Activated CD8-positive, alpha-beta T cell treated with anti-CD3 and anti-CD28 coated beads for 36 hours (primary cell): Measurements from ENCODE around the gene USP17L21. TPM values are rescaled to one million over a fixed set of nuclear protein-coding genes. Genes with fewer than 3 reads are reported as not detected.
A peak's percentile ranks its signal among the peaks of the same experiment; 100 is the strongest.
"Not testable (repeated sequence)": the region's sequence is repeated elsewhere in the genome, so short reads cannot be mapped to it uniquely, and the experiment has no call there.

Experiments used
- ATAC-seq: fragments of 200-7000 bp; cut with Tn5 transposase; one replicate; pipeline ENCODE4 v1.10.0; 2021; ENCODE audit warnings: mild to moderate bottlenecking, moderate library complexity
- CTCF ChIA-PET: fragments of 350-600 bp; sonication (Branson Sonifier 250); formaldehyde crosslinking; loops from one replicate; lab custom pipeline; 2021; ENCODE audit warnings: antibody characterized with exemption; lab: Charles Lee
- POLR2A ChIA-PET: fragments of 350-600 bp; sonication (Branson Sonifier 250); formaldehyde crosslinking; loops from one replicate; lab custom pipeline; 2021; ENCODE audit warnings: antibody characterized with exemption; lab: Charles Lee
- DNase-seq: peaks from one replicate; pipeline ENCODE4 v3.0.0-alpha.2; 2020
- H3K27ac Mint-ChIP-seq: one replicate; pipeline ENCODE4 v1.8.0; 2021; ENCODE audit warnings: mild to moderate bottlenecking, mixed read lengths
- H3K27me3 Mint-ChIP-seq: one replicate; pipeline ENCODE4 v1.8.0; 2021; ENCODE audit warnings: mixed read lengths
- H3K36me3 Mint-ChIP-seq: one replicate; pipeline ENCODE4 v1.8.0; 2021; ENCODE audit warnings: low read depth, mixed read lengths
- H3K4me1 Mint-ChIP-seq: one replicate; pipeline ENCODE4 v1.8.0; 2021; ENCODE audit warnings: low read depth, mixed read lengths
- H3K4me3 Mint-ChIP-seq: one replicate; pipeline ENCODE4 v1.8.0; 2021; ENCODE audit warnings: mild to moderate bottlenecking, moderate library complexity, mixed read lengths
- H3K9me3 Mint-ChIP-seq: one replicate; pipeline ENCODE4 v1.8.0; 2021; ENCODE audit warnings: mixed read lengths
- intact Hi-C: fragments of 100-400 bp; cut with micrococcal nuclease; formaldehyde crosslinking; loops from one replicate; pipeline ENCODE4 v1.10.0; 2022
- total RNA-seq, 2 experiments: library from RNA; stranded (reverse); gene quantifications; one replicate each; pipeline ENCODE4 v1.2.3, GENCODE V29; 2021

The USP17L21 gene
- total RNA-seq, 2 experiments from 2014 or later, result not detected

DNA sequence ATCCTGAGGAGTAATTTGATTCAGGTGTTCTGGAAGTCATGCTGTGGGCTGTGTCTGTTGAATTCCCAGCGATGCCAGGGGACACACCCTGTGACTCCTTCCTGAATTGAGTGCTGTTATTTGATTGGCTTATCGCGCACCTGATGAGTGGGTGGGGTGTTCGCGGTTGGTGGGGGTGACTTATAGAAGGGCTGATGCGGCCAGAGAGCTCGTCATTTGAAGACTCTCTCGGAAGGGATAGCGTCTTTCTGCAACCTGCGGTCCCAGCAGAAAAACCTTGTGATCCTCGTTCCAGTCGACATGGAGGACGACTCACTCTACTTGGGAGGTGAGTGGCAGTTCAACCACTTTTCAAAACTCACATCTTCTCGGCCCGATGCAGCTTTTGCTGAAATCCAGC is 4.8 kb upstream of the USP17L21 start, which contains the start of gene USP17L20:
TSS of gene USP17L20 (plus strand) at position 301 of the 400 bp plus-strand sequence. CDS start at position 301, 0 bp downstream.
- H3K27ac Mint-ChIP-seq, intact Hi-C loops, DNase-seq, H3K4me3 Mint-ChIP-seq, H3K27me3 Mint-ChIP-seq, H3K4me1 Mint-ChIP-seq, H3K9me3 Mint-ChIP-seq, ATAC-seq, CTCF ChIA-PET, POLR2A ChIA-PET, H3K36me3 Mint-ChIP-seq: not testable (repeated sequence)

DNA sequence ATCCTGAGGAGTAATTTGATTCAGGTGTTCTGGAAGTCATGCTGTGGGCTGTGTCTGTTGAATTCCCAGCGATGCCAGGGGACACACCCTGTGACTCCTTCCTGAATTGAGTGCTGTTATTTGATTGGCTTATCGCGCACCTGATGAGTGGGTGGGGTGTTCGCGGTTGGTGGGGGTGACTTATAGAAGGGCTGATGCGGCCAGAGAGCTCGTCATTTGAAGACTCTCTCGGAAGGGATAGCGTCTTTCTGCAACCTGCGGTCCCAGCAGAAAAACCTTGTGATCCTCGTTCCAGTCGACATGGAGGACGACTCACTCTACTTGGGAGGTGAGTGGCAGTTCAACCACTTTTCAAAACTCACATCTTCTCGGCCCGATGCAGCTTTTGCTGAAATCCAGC is 4.6 kb downstream of the USP17L21 start, which contains the start of gene USP17L22:
TSS of gene USP17L22 (plus strand) at position 301 of the 400 bp plus-strand sequence. CDS start at position 301, 0 bp downstream.
- DNase-seq, H3K36me3 Mint-ChIP-seq, H3K27me3 Mint-ChIP-seq, POLR2A ChIA-PET, H3K4me1 Mint-ChIP-seq, CTCF ChIA-PET, H3K9me3 Mint-ChIP-seq, ATAC-seq, intact Hi-C loops, H3K4me3 Mint-ChIP-seq, H3K27ac Mint-ChIP-seq: not testable (repeated sequence)

DNA sequence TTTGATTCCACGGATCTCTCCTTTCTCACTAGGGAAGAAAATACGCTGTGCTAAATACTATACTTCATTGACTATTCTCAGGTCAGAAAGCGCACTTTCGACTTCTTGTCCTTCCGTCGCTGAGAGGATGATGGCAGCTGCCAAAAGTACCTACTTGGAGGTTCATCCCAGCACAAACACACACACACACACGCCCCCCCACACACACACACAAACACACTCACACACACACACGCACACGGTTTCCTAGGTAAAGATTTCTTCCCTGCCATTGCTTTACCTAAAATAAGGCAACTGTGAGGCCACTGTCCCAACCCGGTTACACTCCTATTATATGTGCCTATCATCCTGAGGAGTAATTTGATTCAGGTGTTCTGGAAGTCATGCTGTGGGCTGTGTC is 9.0 kb downstream of the USP17L21 start:
- POLR2A ChIA-PET, H3K9me3 Mint-ChIP-seq: not testable (repeated sequence)

More for the DNA sequence above, 9.0 kb downstream of the USP17L21 start:
- ATAC-seq, H3K4me3 Mint-ChIP-seq, H3K27me3 Mint-ChIP-seq, H3K36me3 Mint-ChIP-seq, H3K4me1 Mint-ChIP-seq, intact Hi-C loops, H3K27ac Mint-ChIP-seq, CTCF ChIA-PET: not testable (repeated sequence)
- peak; percentile 1 for DNase-seq

Other genes starting within 250 kb of the USP17L21 start
- gene FAM90A26, start 92.5 kb upstream of the USP17L21 start, total RNA-seq, result not detected
- not detected for gene USP17L10, start 52.2 kb upstream of the USP17L21 start, total RNA-seq
- not detected for gene USP17L11, start 47.5 kb upstream of the USP17L21 start, total RNA-seq
- gene USP17L12, start 42.7 kb upstream of the USP17L21 start, total RNA-seq, result not detected
- not detected for gene USP17L13, start 38.0 kb upstream of the USP17L21 start, total RNA-seq
- gene USP17L15, start 28.5 kb upstream of the USP17L21 start, total RNA-seq, result not detected
- not detected for gene USP17L17, start 19.0 kb upstream of the USP17L21 start, total RNA-seq
- gene USP17L18, start 14.2 kb upstream of the USP17L21 start, total RNA-seq, result not detected
- gene USP17L19, start 9.5 kb upstream of the USP17L21 start, total RNA-seq, result not detected
- not detected for gene USP17L20, start 4.7 kb upstream of the USP17L21 start, total RNA-seq
- not detected for gene USP17L22, start 4.7 kb downstream of the USP17L21 start, total RNA-seq
- gene USP17L24, start 62.3 kb downstream of the USP17L21 start, total RNA-seq, result not detected
- not detected for gene USP17L25, start 67.0 kb downstream of the USP17L21 start, total RNA-seq
- gene USP17L26, start 71.8 kb downstream of the USP17L21 start, total RNA-seq, result not detected
- gene USP17L5, start 76.5 kb downstream of the USP17L21 start, total RNA-seq, result not detected
- gene USP17L27, start 81.3 kb downstream of the USP17L21 start, total RNA-seq, result not detected
- not detected for gene USP17L28, start 86.0 kb downstream of the USP17L21 start, total RNA-seq
- gene USP17L29, start 90.8 kb downstream of the USP17L21 start, total RNA-seq, result not detected
- not detected for gene USP17L30, start 100.3 kb downstream of the USP17L21 start, total RNA-seq
- not detected for gene DEFB131A, start 181.5 kb downstream of the USP17L21 start, total RNA-seq